Immature natural killer cell (primary cell): ENCODE data around the gene MNX1. TPM values are rescaled to one million over a fixed set of nuclear protein-coding genes. Genes with fewer than 3 reads are reported as not detected.

Experiments
- DNase-seq, 3 donors: peaks; one replicate each; pipeline ENCODE4 v3.0.0; 2022; ENCODE audit warnings: mixed read lengths in 1 of 3
- H3K27ac Mint-ChIP-seq, 6 donors: one replicate each; pipeline ENCODE4 v1.8.0; 2020; ENCODE audit warnings: mixed read lengths in 6 of 6, mild to moderate bottlenecking in 5 of 6, inconsistent platforms in 4 of 6, moderate library complexity in 3 of 6
- H3K27me3 Mint-ChIP-seq, 3 donors: one replicate each; pipeline ENCODE4 v1.8.0; 2020 to 2021; ENCODE audit warnings: low read depth in 3 of 3, mild to moderate bottlenecking in 3 of 3, mixed read lengths in 3 of 3, moderate library complexity in 3 of 3, inconsistent platforms in 1 of 3
- H3K36me3 Mint-ChIP-seq, 3 donors: one replicate each; pipeline ENCODE4 v1.8.0; 2020; ENCODE audit warnings: mixed read lengths in 3 of 3, inconsistent platforms in 2 of 3, mild to moderate bottlenecking in 2 of 3
- H3K4me1 Mint-ChIP-seq, 2 donors: one replicate each; pipeline ENCODE4 v1.8.0; 2020; ENCODE audit warnings: inconsistent platforms in 2 of 2, mild to moderate bottlenecking in 2 of 2, mixed read lengths in 2 of 2, moderate library complexity in 1 of 2
- H3K4me3 Mint-ChIP-seq, 5 donors: one replicate each; pipeline ENCODE4 v1.8.0; 2020; ENCODE audit warnings: mild to moderate bottlenecking in 5 of 5, mixed read lengths in 5 of 5, inconsistent platforms in 3 of 5, moderate library complexity in 3 of 5
- H3K9me3 Mint-ChIP-seq, 6 donors: one replicate each; pipeline ENCODE4 v1.8.0; 2020; ENCODE audit warnings: mild to moderate bottlenecking in 6 of 6, mixed read lengths in 6 of 6, inconsistent platforms in 4 of 6, moderate library complexity in 3 of 6
- polyA plus RNA-seq, 3 donors: library from polyadenylated mRNA; unstranded; fragments of 300-500 nt; fragmentation: Illumina TruSeq; gene quantifications; one replicate each; pipeline ENCODE4 v1.2.3, GENCODE V29; 2021

Gene MNX1
- polyA plus RNA-seq, 3 donors from 2014 or later = not detected

- H3K27ac Mint-ChIP-seq = no peak overlapping the region
- H3K4me3 Mint-ChIP-seq = no peak overlapping the region
These were observed 13.1 kb upstream of the MNX1 start for GRCh38 chr7:157023589-157023905.

GRCh38 chr7:157022681-157023588, 12.5 kb upstream of the MNX1 start:
- Mint-ChIP-seq H3K36me3 (no peaks in the 10 kb centered on the region), H3K27ac (no peak overlapping the region), H3K4me3 (no peak overlapping the region), H3K4me1 (no peaks in the 10 kb centered on the region), H3K9me3 (no peaks in the 10 kb centered on the region), H3K27me3 (peaks cover 11 to 36% (median 27%) of the 10 kb centered on the region in 3 donors)
- DNase-seq = no peak

More at GRCh38 chr7:157023589-157023905, 13.1 kb upstream of the MNX1 start:
- Mint-ChIP-seq H3K9me3 (no peaks in the 10 kb centered on the region), H3K36me3 (no peaks in the 10 kb centered on the region), H3K27me3 (peaks cover 11 to 36% (median 25%) of the 10 kb centered on the region in 3 donors), H3K4me1 (no peaks in the 10 kb centered on the region)
- DNase-seq = no peak

GRCh38 chr7:157021871-157022680, 11.6 kb upstream of the MNX1 start:
- no peak for DNase-seq
- H3K27me3 Mint-ChIP-seq = peaks cover 9 to 35% (median 28%) of the 10 kb centered on the region in 3 donors
- no peaks in the 10 kb centered on the region for H3K36me3 Mint-ChIP-seq
- no peaks in the 10 kb centered on the region for H3K4me1 Mint-ChIP-seq
- H3K27ac Mint-ChIP-seq = no peak overlapping the region
- H3K9me3 Mint-ChIP-seq = no peaks in the 10 kb centered on the region
- no peak overlapping the region for H3K4me3 Mint-ChIP-seq

- H3K4me1 Mint-ChIP-seq = no peaks in the 10 kb centered on the region
- no peak overlapping the region for H3K4me3 Mint-ChIP-seq
- no peak overlapping the region for H3K27ac Mint-ChIP-seq
- peaks cover 7 to 34% (median 29%) of the 10 kb centered on the region in 3 donors for H3K27me3 Mint-ChIP-seq
- H3K36me3 Mint-ChIP-seq = no peaks in the 10 kb centered on the region
- no peaks in the 10 kb centered on the region for H3K9me3 Mint-ChIP-seq
- no peak for DNase-seq
These were observed 10.8 kb upstream of the MNX1 start for GRCh38 chr7:157021071-157021870.

GRCh38 chr7:157020514-157021070, 10.1 kb upstream of the MNX1 start:
- DNase-seq = no peak
- Mint-ChIP-seq H3K4me1 (no peaks in the 10 kb centered on the region), H3K27ac (no peak overlapping the region), H3K36me3 (no peaks in the 10 kb centered on the region), H3K9me3 (no peaks in the 10 kb centered on the region), H3K4me3 (peak overlapping the region in 1 of 5 donors; percentile 41), H3K27me3 (peaks cover 12 to 33% (median 29%) of the 10 kb centered on the region in 3 donors)

- H3K4me3 Mint-ChIP-seq = peak overlapping the region in 1 of 5 donors; percentile 41
- no peaks in the 10 kb centered on the region for H3K9me3 Mint-ChIP-seq
- no peaks in the 10 kb centered on the region for H3K36me3 Mint-ChIP-seq
- no peaks in the 10 kb centered on the region for H3K4me1 Mint-ChIP-seq
- no peak overlapping the region for H3K27ac Mint-ChIP-seq
- DNase-seq = no peak
- H3K27me3 Mint-ChIP-seq = peaks cover 12 to 33% (median 28%) of the 10 kb centered on the region in 3 donors
These were observed 9.4 kb upstream of the MNX1 start for GRCh38 chr7:157019718-157020451.

- Mint-ChIP-seq H3K36me3 (no peaks in the 10 kb centered on the region), H3K4me3 (no peak overlapping the region), H3K27me3 (peaks cover 18 to 35% (median 28%) of the 10 kb centered on the region in 3 donors), H3K27ac (no peak overlapping the region), H3K4me1 (no peaks in the 10 kb centered on the region), H3K9me3 (no peaks in the 10 kb centered on the region)
- DNase-seq = no peak
These were observed 8.6 kb upstream of the MNX1 start for GRCh38 chr7:157018997-157019608.

- Mint-ChIP-seq H3K4me1 (no peaks in the 10 kb centered on the region), H3K27ac (no peak overlapping the region), H3K36me3 (no peaks in the 10 kb centered on the region), H3K4me3 (no peak overlapping the region), H3K27me3 (peaks cover 19 to 37% (median 28%) of the 10 kb centered on the region in 3 donors), H3K9me3 (no peaks in the 10 kb centered on the region)
- no peak for DNase-seq
These were observed 8.0 kb upstream of the MNX1 start for GRCh38 chr7:157018328-157018996.

GRCh38 chr7:157017603-157018327, 7.3 kb upstream of the MNX1 start:
- no peak overlapping the region for H3K27ac Mint-ChIP-seq
- peaks cover 17 to 40% (median 24%) of the 10 kb centered on the region in 3 donors for H3K27me3 Mint-ChIP-seq
- no peaks in the 10 kb centered on the region for H3K9me3 Mint-ChIP-seq
- no peak for DNase-seq
- no peaks in the 10 kb centered on the region for H3K4me1 Mint-ChIP-seq
- H3K36me3 Mint-ChIP-seq = no peaks in the 10 kb centered on the region
- no peak overlapping the region for H3K4me3 Mint-ChIP-seq

- Mint-ChIP-seq H3K4me3 (no peak overlapping the region), H3K27ac (no peak overlapping the region), H3K4me1 (peaks cover 0 to under 1% of the 10 kb centered on the region in 2 donors), H3K36me3 (no peaks in the 10 kb centered on the region), H3K27me3 (peaks cover 20 to 37% (median 24%) of the 10 kb centered on the region in 3 donors), H3K9me3 (no peaks in the 10 kb centered on the region)
- no peak for DNase-seq
These were observed 6.7 kb upstream of the MNX1 start for GRCh38 chr7:157017149-157017548.

GRCh38 chr7:157016352-157017041, 6.0 kb upstream of the MNX1 start:
- DNase-seq = no peak
- peaks cover 1 to 4% of the 10 kb centered on the region in 2 donors for H3K4me1 Mint-ChIP-seq
- no peak overlapping the region for H3K4me3 Mint-ChIP-seq
- peaks cover 0 to 1% (median 0%) of the 10 kb centered on the region in 6 donors for H3K9me3 Mint-ChIP-seq
- peaks cover 23 to 38% (median 25%) of the 10 kb centered on the region in 3 donors for H3K27me3 Mint-ChIP-seq
- no peak overlapping the region for H3K27ac Mint-ChIP-seq
- H3K36me3 Mint-ChIP-seq = no peaks in the 10 kb centered on the region
